ENCODE results near the gene ARF1.

ARF1 gene

DNA sequence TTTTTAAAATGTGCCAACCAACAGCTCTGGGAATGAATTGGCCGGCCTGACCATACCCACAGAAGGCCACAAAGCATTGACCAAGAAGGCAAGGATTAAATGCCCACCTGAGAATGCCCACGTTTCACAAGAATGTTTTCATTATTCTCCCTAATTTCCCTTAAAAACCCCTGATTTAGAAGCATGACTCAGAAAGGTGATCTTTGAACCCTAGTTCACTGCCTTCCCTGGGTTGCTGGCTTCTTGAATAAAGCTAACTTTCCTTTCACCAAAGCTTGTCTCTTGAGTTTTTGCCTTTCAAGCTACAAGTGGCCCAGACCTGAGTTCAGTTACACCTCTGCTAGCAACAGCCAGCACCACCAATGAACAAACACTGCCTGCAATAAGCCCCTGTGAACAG is 41.0 kb downstream of the ARF1 start:
- Histone ChIP-seq H3K27ac (ENCODE audit: extremely low read depth, low read depth, low read length) (no peak overlapping the region), H3K36me3 (ENCODE audit: control insufficient read depth in 2 of 2, insufficient read depth in 1 of 2, low read length in 2 of 2) (no peaks in the 10 kb centered on the region), H3K4me1 (ENCODE audit: control insufficient read depth, insufficient read depth, low read length) (no peaks in the 10 kb centered on the region), H3K4me3 (ENCODE audit: low read depth, low read length) (no peak overlapping the region), H3K9me3 (ENCODE audit: control insufficient read depth, insufficient read depth, low read depth, low read length) (no peaks in the 10 kb centered on the region)
- POLR2A ChIA-PET = interaction anchor here (0.8 to 1.6 kb wide), 2 partner anchors 17 to 42 kb away, joined by 4 to 5 read pairs; partner anchors contain the start of gene IBA57
- CTCF ChIA-PET = interaction anchor here (0.7 to 4.6 kb wide), 5 partner anchors 8 to 377 kb away, joined by 3 to 36 read pairs (median 4); no protein-coding TSS in a partner anchor
- TF ChIP-seq HOXC10 (CRISPR knock-in tag; IDR thresholded peaks at IDR 0.05) (no peak), ZNF768 (tag by site-specific recombination; IDR thresholded peaks at IDR 0.05) (no peak), ZNF561 (tag by site-specific recombination; IDR thresholded peaks at IDR 0.05; ENCODE audit: borderline replicate concordance) (no peak), ZBTB48 (tag by site-specific recombination; IDR thresholded peaks at IDR 0.05) (no peak), ZNF302 (tag by site-specific recombination; IDR thresholded peaks at IDR 0.05; ENCODE audit: low read depth) (no peak), ZNF138 (tag by site-specific recombination; IDR thresholded peaks at IDR 0.05; ENCODE audit: borderline replicate concordance) (no peak), ZNF274 (IDR thresholded peaks at IDR 0.05; ENCODE audit: low read length) (no peak), ZNF274 (tag by site-specific recombination; IDR thresholded peaks at IDR 0.05; ENCODE audit: borderline replicate concordance) (no peak), ZNF394 (tag by site-specific recombination; IDR thresholded peaks at IDR 0.05; ENCODE audit: borderline replicate concordance) (no peak), ZNF529 (tag by site-specific recombination; IDR thresholded peaks at IDR 0.05; ENCODE audit: insufficient replicate concordance) (no peak), ZNF169 (tag by site-specific recombination; IDR thresholded peaks at IDR 0.05) (no peak), ZNF629 (tag by site-specific recombination; IDR thresholded peaks at IDR 0.05) (no peak)
- TF ChIP-seq, protein P1, sequence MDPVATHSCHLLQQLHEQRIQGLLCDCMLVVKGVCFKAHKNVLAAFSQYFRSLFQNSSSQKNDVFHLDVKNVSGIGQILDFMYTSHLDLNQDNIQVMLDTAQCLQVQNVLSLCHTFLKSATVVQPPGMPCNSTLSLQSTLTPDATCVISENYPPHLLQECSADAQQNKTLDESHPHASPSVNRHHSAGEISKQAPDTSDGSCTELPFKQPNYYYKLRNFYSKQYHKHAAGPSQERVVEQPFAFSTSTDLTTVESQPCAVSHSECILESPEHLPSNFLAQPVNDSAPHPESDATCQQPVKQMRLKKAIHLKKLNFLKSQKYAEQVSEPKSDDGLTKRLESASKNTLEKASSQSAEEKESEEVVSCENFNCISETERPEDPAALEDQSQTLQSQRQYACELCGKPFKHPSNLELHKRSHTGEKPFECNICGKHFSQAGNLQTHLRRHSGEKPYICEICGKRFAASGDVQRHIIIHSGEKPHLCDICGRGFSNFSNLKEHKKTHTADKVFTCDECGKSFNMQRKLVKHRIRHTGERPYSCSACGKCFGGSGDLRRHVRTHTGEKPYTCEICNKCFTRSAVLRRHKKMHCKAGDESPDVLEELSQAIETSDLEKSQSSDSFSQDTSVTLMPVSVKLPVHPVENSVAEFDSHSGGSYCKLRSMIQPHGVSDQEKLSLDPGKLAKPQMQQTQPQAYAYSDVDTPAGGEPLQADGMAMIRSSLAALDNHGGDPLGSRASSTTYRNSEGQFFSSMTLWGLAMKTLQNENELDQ (tag by site-specific recombination; IDR thresholded peaks at IDR 0.05; ENCODE audit: low read depth) = no peak
- TF ChIP-seq, protein P2, sequence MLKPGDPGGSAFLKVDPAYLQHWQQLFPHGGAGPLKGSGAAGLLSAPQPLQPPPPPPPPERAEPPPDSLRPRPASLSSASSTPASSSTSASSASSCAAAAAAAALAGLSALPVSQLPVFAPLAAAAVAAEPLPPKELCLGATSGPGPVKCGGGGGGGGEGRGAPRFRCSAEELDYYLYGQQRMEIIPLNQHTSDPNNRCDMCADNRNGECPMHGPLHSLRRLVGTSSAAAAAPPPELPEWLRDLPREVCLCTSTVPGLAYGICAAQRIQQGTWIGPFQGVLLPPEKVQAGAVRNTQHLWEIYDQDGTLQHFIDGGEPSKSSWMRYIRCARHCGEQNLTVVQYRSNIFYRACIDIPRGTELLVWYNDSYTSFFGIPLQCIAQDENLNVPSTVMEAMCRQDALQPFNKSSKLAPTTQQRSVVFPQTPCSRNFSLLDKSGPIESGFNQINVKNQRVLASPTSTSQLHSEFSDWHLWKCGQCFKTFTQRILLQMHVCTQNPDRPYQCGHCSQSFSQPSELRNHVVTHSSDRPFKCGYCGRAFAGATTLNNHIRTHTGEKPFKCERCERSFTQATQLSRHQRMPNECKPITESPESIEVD (tag by site-specific recombination; IDR thresholded peaks at IDR 0.05) = no peak

DNA sequence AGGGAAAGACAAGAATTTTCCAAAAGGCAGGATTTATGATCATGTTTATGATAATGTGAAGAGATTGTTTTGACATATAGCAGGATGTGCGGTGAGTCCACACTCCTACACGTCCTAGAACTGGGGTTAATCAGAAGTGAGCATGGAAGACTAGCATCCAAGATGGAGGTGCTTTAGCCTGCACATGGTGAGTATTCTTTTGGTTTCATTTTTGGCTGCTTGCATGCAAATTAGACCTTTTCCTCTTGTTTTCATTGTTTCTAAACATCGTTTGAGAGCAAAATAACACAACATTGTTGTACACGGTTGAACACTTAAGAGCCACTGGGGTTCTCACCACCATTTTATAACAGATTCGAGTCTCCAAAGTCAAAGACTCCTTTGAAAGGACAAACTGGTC is 42.7 kb downstream of the ARF1 start:
- Histone ChIP-seq H3K36me3 (ENCODE audit: control insufficient read depth in 2 of 2, insufficient read depth in 1 of 2, low read length in 2 of 2) (no peaks in the 10 kb centered on the region), H3K27ac (ENCODE audit: extremely low read depth, low read depth, low read length) (no peak overlapping the region), H3K9me3 (ENCODE audit: control insufficient read depth, insufficient read depth, low read depth, low read length) (no peaks in the 10 kb centered on the region), H3K4me3 (ENCODE audit: low read depth, low read length) (no peak overlapping the region), H3K4me1 (ENCODE audit: control insufficient read depth, insufficient read depth, low read length) (no peaks in the 10 kb centered on the region)
- TF ChIP-seq ZNF701 (tag by site-specific recombination; IDR thresholded peaks at IDR 0.05) (no peak), ZNF169 (tag by site-specific recombination; IDR thresholded peaks at IDR 0.05) (no peak), ZNF785 (tag by site-specific recombination; IDR thresholded peaks at IDR 0.05) (no peak), SP2 (tag by site-specific recombination; IDR thresholded peaks at IDR 0.05) (no peak), ZNF548 (tag by site-specific recombination; IDR thresholded peaks at IDR 0.05) (no peak), ZNF544 (tag by site-specific recombination; IDR thresholded peaks at IDR 0.05) (no peak), BCL11B (tag by site-specific recombination; IDR thresholded peaks at IDR 0.05; ENCODE audit: low read depth) (no peak)
- TF ChIP-seq, protein P3, sequence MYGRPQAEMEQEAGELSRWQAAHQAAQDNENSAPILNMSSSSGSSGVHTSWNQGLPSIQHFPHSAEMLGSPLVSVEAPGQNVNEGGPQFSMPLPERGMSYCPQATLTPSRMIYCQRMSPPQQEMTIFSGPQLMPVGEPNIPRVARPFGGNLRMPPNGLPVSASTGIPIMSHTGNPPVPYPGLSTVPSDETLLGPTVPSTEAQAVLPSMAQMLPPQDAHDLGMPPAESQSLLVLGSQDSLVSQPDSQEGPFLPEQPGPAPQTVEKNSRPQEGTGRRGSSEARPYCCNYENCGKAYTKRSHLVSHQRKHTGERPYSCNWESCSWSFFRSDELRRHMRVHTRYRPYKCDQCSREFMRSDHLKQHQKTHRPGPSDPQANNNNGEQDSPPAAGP (tag by site-specific recombination; IDR thresholded peaks at IDR 0.05) = no peak
- POLR2A ChIA-PET = no interaction called here
- CTCF ChIA-PET = interaction anchor here (0.7 to 0.9 kb wide), 2 partner anchors 148 to 1263 kb away, joined by 3 read pairs; no protein-coding TSS in a partner anchor

Measured in HEK293 (cell line).